ENCODE data around the gene C10orf71. TPM values are rescaled to one million over a fixed set of nuclear protein-coding genes. Genes with fewer than 3 reads are reported as not detected.

The C10orf71 gene
- polyA plus RNA-seq, 1 donor from 2014 or later = not detected

DNA sequence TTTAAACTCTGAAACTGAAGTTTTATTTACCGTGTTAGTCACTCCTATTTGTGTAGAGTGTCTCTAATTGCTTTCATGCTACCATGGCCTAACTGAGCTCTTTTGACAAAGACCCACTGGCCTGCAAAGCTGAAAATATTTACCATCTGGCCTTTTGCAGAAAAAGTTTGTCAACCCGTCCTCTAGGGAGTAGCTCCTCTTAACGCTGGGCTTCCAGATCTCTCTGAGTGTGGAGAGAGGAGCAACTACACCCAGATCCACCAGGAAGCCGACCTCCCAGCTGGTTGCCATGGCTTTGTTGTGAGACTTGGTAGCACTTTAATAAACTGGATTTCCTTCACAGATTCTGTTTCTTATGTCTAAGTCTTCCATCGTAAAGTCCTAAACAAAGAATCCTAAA is 4.2 kb upstream of the C10orf71 start:
- Histone ChIP-seq H4K20me1 (ENCODE audit: insufficient read depth) (no peaks in the 10 kb centered on the region), H3K27ac (ENCODE audit: low read length) (no peak overlapping the region), H3F3A (ENCODE audit: insufficient read depth, low read length, poor library complexity, severe bottlenecking) (no peaks in the 10 kb centered on the region), H3K9ac (ENCODE audit: low read length) (no peak overlapping the region), H3K9me3 (ENCODE audit: low read length) (no peaks in the 10 kb centered on the region), H2AFZ (ENCODE audit: low read depth, low read length) (no peak overlapping the region), H3K4me2 (ENCODE audit: low read length) (no peak overlapping the region), H3K4me3 (ENCODE audit: low read length) (no peak overlapping the region), H3K79me2 (replicated peaks; ENCODE audit: insufficient read depth, low read length) (no peaks in the 10 kb centered on the region), H3K27me3 (ENCODE audit: insufficient read depth, low read depth, low read length) (no peaks in the 10 kb centered on the region), H3K36me3 (ENCODE audit: insufficient read depth, low read length) (no peaks in the 10 kb centered on the region), H3K9me2 (ENCODE audit: insufficient read depth, low read length) (no peaks in the 10 kb centered on the region)
- TF ChIP-seq, protein P1, sequence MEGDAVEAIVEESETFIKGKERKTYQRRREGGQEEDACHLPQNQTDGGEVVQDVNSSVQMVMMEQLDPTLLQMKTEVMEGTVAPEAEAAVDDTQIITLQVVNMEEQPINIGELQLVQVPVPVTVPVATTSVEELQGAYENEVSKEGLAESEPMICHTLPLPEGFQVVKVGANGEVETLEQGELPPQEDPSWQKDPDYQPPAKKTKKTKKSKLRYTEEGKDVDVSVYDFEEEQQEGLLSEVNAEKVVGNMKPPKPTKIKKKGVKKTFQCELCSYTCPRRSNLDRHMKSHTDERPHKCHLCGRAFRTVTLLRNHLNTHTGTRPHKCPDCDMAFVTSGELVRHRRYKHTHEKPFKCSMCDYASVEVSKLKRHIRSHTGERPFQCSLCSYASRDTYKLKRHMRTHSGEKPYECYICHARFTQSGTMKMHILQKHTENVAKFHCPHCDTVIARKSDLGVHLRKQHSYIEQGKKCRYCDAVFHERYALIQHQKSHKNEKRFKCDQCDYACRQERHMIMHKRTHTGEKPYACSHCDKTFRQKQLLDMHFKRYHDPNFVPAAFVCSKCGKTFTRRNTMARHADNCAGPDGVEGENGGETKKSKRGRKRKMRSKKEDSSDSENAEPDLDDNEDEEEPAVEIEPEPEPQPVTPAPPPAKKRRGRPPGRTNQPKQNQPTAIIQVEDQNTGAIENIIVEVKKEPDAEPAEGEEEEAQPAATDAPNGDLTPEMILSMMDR (IDR thresholded peaks at IDR 0.05; ENCODE audit: poor library complexity, severe bottlenecking) = no peak
- TF ChIP-seq RAD21 (conservative IDR thresholded peaks at IDR 0.05) (no peak), EP300 (conservative IDR thresholded peaks at IDR 0.05; ENCODE audit: poor library complexity, severe bottlenecking) (no peak)

DNA sequence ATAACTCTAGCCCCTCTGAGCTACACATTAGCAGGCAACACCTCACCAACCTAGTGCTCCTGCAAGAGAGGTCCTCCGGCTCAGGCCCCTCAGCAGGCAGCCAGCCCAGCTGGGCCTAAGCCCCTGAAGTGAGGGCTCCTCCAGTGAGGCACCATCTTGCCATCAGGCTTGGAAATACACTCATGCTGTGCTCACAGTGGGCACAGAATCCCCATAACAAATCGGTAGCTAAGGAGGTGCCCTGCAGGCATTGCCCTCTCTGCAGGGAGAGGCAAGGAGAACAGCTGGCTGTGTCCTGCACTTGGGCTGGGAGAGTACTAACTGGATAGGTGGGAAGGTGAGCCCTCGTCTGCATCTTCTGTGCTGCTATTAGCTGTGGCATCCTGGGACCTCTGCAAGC is 3.7 kb upstream of the C10orf71 start:
- Histone ChIP-seq H4K20me1 (ENCODE audit: insufficient read depth) (no peaks in the 10 kb centered on the region), H3K27ac (ENCODE audit: low read length) (no peak overlapping the region), H3K9me3 (ENCODE audit: low read length) (no peaks in the 10 kb centered on the region), H3K4me3 (ENCODE audit: low read length) (no peak overlapping the region), H3K9ac (ENCODE audit: low read length) (no peak overlapping the region), H2AFZ (ENCODE audit: low read depth, low read length) (no peak overlapping the region), H3K79me2 (replicated peaks; ENCODE audit: insufficient read depth, low read length) (no peaks in the 10 kb centered on the region), H3K9me2 (ENCODE audit: insufficient read depth, low read length) (no peaks in the 10 kb centered on the region), H3F3A (ENCODE audit: insufficient read depth, low read length, poor library complexity, severe bottlenecking) (no peaks in the 10 kb centered on the region), H3K4me2 (ENCODE audit: low read length) (no peak overlapping the region), H3K36me3 (ENCODE audit: insufficient read depth, low read length) (no peaks in the 10 kb centered on the region), H3K27me3 (ENCODE audit: insufficient read depth, low read depth, low read length) (no peaks in the 10 kb centered on the region)
- TF ChIP-seq RAD21 (conservative IDR thresholded peaks at IDR 0.05) (no peak), TAF1 (IDR thresholded peaks at IDR 0.05; ENCODE audit: low read depth) (no peak), EZH2 (IDR thresholded peaks at IDR 0.05; ENCODE audit: borderline replicate concordance, insufficient read depth, low read length, poor library complexity, severe bottlenecking) (no peak), MXI1 (conservative IDR thresholded peaks at IDR 0.05; ENCODE audit: poor library complexity, severe bottlenecking) (no peak), POLR2AphosphoS5 (IDR thresholded peaks at IDR 0.05) (no peak), SMC3 (conservative IDR thresholded peaks at IDR 0.05; ENCODE audit: poor library complexity) (no peak), EP300 (conservative IDR thresholded peaks at IDR 0.05; ENCODE audit: poor library complexity, severe bottlenecking) (no peak)
- TF ChIP-seq, protein P2, sequence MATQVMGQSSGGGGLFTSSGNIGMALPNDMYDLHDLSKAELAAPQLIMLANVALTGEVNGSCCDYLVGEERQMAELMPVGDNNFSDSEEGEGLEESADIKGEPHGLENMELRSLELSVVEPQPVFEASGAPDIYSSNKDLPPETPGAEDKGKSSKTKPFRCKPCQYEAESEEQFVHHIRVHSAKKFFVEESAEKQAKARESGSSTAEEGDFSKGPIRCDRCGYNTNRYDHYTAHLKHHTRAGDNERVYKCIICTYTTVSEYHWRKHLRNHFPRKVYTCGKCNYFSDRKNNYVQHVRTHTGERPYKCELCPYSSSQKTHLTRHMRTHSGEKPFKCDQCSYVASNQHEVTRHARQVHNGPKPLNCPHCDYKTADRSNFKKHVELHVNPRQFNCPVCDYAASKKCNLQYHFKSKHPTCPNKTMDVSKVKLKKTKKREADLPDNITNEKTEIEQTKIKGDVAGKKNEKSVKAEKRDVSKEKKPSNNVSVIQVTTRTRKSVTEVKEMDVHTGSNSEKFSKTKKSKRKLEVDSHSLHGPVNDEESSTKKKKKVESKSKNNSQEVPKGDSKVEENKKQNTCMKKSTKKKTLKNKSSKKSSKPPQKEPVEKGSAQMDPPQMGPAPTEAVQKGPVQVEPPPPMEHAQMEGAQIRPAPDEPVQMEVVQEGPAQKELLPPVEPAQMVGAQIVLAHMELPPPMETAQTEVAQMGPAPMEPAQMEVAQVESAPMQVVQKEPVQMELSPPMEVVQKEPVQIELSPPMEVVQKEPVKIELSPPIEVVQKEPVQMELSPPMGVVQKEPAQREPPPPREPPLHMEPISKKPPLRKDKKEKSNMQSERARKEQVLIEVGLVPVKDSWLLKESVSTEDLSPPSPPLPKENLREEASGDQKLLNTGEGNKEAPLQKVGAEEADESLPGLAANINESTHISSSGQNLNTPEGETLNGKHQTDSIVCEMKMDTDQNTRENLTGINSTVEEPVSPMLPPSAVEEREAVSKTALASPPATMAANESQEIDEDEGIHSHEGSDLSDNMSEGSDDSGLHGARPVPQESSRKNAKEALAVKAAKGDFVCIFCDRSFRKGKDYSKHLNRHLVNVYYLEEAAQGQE (IDR thresholded peaks at IDR 0.05; ENCODE audit: borderline replicate concordance) = no peak
- TF ChIP-seq, protein P1 (IDR thresholded peaks at IDR 0.05; ENCODE audit: poor library complexity, severe bottlenecking) = no peak

Measured in neural cell (in vitro differentiated cells).